Urinary bladder (tissue), 4 donors: ENCODE results near the gene PCED1A. TPM values are rescaled to one million over a fixed set of nuclear protein-coding genes. Genes with fewer than 3 reads are reported as not detected.
A peak's percentile ranks its signal among the peaks of the same experiment; 100 is the strongest.

Experiments used
- DNase-seq: peaks from one replicate; pipeline ENCODE4 v3.0.0-alpha.2; 2015; ENCODE audit errors: extremely low spot score
- H3K27ac ChIP-seq: one replicate; pipeline ENCODE4 v1.5.1; 2013; ENCODE audit warnings: low read depth, mild to moderate bottlenecking, moderate library complexity
- H3K36me3 ChIP-seq: one replicate; pipeline ENCODE4 v1.6.1; 2013; ENCODE audit warnings: mild to moderate bottlenecking, moderate library complexity; ENCODE audit not compliant: insufficient read depth
- H3K4me1 ChIP-seq: one replicate; pipeline ENCODE4 v1.6.1; 2013; ENCODE audit warnings: mild to moderate bottlenecking, moderate library complexity; ENCODE audit not compliant: insufficient read depth
- H3K4me3 ChIP-seq: one replicate; pipeline ENCODE4 v1.5.1; 2013; ENCODE audit warnings: low read depth, low read length
- WGBS: extraction: QIAGEN DNeasy Blood & Tissue Kit; methylation state at CpG from one replicate; pipeline ENCODE4 v1.1.7; 2013; 5-methylcytosine and 5-hydroxymethylcytosine counted together
- polyA plus RNA-seq: library from polyadenylated mRNA; stranded (reverse); fragments of 200-250 nt; gene quantifications from one replicate; pipeline ENCODE4 v1.2.3, GENCODE V29; 2013
- total RNA-seq: library from RNA; depleted of rRNA; stranded (reverse); fragments of >200 nt; gene quantifications from one replicate; pipeline ENCODE4 v1.2.3, GENCODE V29; 2014
- donor health status: healthy with polysubstance abuse.
- donor health status: healthy.

Gene PCED1A, protein sequence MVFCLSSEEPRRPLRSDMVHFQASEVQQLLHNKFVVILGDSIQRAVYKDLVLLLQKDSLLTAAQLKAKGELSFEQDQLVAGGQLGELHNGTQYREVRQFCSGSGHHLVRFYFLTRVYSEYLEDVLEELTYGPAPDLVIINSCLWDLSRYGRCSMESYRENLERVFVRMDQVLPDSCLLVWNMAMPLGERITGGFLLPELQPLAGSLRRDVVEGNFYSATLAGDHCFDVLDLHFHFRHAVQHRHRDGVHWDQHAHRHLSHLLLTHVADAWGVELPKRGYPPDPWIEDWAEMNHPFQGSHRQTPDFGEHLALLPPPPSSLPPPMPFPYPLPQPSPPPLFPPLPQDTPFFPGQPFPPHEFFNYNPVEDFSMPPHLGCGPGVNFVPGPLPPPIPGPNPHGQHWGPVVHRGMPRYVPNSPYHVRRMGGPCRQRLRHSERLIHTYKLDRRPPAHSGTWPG
- total RNA-seq, result 16.6 TPM
- 29.8 TPM for polyA plus RNA-seq

GRCh38 chr20:2840138-2840966, at the start of gene PCED1A, which contains the start of gene VPS16:
Gene PCED1A (minus strand): TSS chr20:2840655. CDS start chr20:2839912, 743 bp downstream.
Gene VPS16 (plus strand): TSS chr20:2840745. CDS start chr20:2840775, 30 bp downstream.
- WGBS, result 3% methylated on average over 98 of the region's 98 CpGs
- peak; percentile 43 for DNase-seq
- H3K4me3 ChIP-seq, result peak within 1 kb of the TSS; percentile 71
- H3K36me3 ChIP-seq, result no peaks in the 10 kb centered on the region
- H3K4me1 ChIP-seq, result no peaks in the 10 kb centered on the region
- H3K27ac ChIP-seq, result peak within 1 kb of the TSS; percentile 96

- no peak overlapping the region for H3K27ac ChIP-seq
- no peak for DNase-seq
- no peaks in the 10 kb centered on the region for H3K4me1 ChIP-seq
- H3K4me3 ChIP-seq, result no peak overlapping the region
- 96% methylated on average over 3 of the region's 3 CpGs for WGBS
- no peaks in the 10 kb centered on the region for H3K36me3 ChIP-seq
These were observed 49.3 kb upstream of the PCED1A start for GRCh38 chr20:2889797-2890196.

- WGBS, result 45% methylated on average over 1 of the region's 1 CpG
- no peaks in the 10 kb centered on the region for H3K4me1 ChIP-seq
- H3K27ac ChIP-seq, result no peak overlapping the region
- H3K36me3 ChIP-seq, result no peaks in the 10 kb centered on the region
- H3K4me3 ChIP-seq, result no peak overlapping the region
- DNase-seq, result no peak
These were observed 48.8 kb upstream of the PCED1A start for GRCh38 chr20:2889209-2889608.

- H3K27ac ChIP-seq, result no peak overlapping the region
- H3K36me3 ChIP-seq, result no peaks in the 10 kb centered on the region
- DNase-seq, result no peak
- WGBS, result 93% methylated on average over 4 of the region's 4 CpGs
- no peaks in the 10 kb centered on the region for H3K4me1 ChIP-seq
- no peak overlapping the region for H3K4me3 ChIP-seq
These were observed 47.9 kb upstream of the PCED1A start for GRCh38 chr20:2888224-2888955.

GRCh38 chr20:2887715-2888114, 47.3 kb upstream of the PCED1A start:
- WGBS, result 87% methylated on average over 3 of the region's 3 CpGs
- H3K27ac ChIP-seq, result no peak overlapping the region
- no peaks in the 10 kb centered on the region for H3K36me3 ChIP-seq
- H3K4me1 ChIP-seq, result no peaks in the 10 kb centered on the region
- DNase-seq, result no peak
- no peak overlapping the region for H3K4me3 ChIP-seq

- WGBS, result 61% methylated on average over 3 of the region's 3 CpGs
- no peaks in the 10 kb centered on the region for H3K36me3 ChIP-seq
- no peak overlapping the region for H3K27ac ChIP-seq
- no peak overlapping the region for H3K4me3 ChIP-seq
- H3K4me1 ChIP-seq, result no peaks in the 10 kb centered on the region
- DNase-seq, result no peak
These were observed 43.5 kb upstream of the PCED1A start for GRCh38 chr20:2883726-2884637.

GRCh38 chr20:2880650-2881049, 40.2 kb upstream of the PCED1A start:
- H3K36me3 ChIP-seq, result no peaks in the 10 kb centered on the region
- no peaks in the 10 kb centered on the region for H3K4me1 ChIP-seq
- WGBS, result 94% methylated on average over 7 of the region's 7 CpGs
- no peak overlapping the region for H3K4me3 ChIP-seq
- no peak overlapping the region for H3K27ac ChIP-seq
- DNase-seq, result no peak

DNA sequence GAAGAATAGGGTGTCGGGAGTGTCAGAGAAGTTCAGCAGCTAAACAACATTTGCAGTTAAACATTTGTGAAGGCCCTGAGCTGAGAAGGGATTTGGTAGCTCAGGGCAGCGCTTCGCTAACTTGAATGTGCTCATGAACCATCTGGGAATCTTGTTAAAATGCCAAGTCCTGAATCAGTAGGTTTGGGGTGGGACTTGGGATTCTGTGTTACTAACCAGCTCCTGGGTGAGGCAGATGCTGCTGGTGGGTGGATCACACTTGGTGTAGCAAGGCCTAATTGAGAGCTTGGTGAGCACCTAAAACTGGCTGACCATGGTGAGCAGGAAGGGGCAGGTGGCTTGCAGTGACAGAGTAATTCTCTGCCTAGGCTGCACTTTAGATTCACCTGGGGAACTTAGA, 38.7 kb upstream of the PCED1A start:
- DNase-seq, result no peak
- WGBS, result 42% methylated on average over 3 of the region's 3 CpGs
- Histone ChIP-seq H3K36me3 (no peaks in the 10 kb centered on the region), H3K27ac (no peak overlapping the region), H3K4me1 (no peaks in the 10 kb centered on the region), H3K4me3 (no peak overlapping the region)

DNA sequence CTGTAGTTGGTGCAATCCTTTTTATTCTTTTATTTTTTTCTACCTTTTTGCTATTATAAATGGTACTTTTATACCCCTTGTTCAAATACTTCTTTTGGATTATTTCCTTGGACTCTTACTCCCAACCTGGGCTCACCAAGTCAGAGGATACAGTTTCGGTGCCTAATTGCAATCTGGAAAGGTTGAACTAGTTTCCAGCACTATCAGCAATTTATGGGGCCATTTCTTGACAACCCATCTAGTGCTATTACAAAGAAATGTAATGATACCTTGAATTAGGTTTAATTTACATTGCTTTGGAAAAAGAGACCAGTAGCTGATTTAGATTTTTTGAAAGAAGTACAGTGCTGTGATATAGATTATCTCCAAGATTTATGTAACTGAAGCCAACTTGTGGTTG, 38.1 kb upstream of the PCED1A start:
- no peaks in the 10 kb centered on the region for H3K36me3 ChIP-seq
- DNase-seq, result no peak
- H3K27ac ChIP-seq, result no peak overlapping the region
- 97% methylated on average over 1 of the region's 1 CpG for WGBS
- no peak overlapping the region for H3K4me3 ChIP-seq
- H3K4me1 ChIP-seq, result no peaks in the 10 kb centered on the region

GRCh38 chr20:2875690-2876203, 35.3 kb upstream of the PCED1A start:
- H3K27ac ChIP-seq, result no peak overlapping the region
- no peaks in the 10 kb centered on the region for H3K4me1 ChIP-seq
- no peak for DNase-seq
- no peaks in the 10 kb centered on the region for H3K36me3 ChIP-seq
- WGBS, result 93% methylated on average over 5 of the region's 5 CpGs
- H3K4me3 ChIP-seq, result no peak overlapping the region

DNA sequence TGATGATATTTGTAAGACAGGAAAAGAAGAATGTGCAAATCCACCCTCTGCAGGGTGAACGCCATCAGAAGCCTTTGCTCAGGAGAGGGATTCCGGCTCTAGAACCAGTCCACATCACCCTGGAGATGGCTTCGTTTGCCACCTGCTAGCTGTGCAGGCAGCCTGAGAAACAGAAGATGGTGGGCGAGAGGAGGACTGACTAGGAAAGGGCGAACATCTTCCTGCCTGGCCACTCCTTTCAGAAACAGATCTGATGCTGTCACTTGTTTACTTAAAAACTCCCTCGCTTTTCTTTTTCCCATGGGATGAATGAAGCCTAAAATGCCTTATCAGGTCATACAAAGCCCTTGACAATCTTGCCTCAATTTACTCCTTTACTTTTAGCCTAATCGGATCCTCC, 34.0 kb upstream of the PCED1A start:
- WGBS, result 25% methylated on average over 7 of the region's 7 CpGs
- no peak for DNase-seq
- Histone ChIP-seq H3K4me1 (no peaks in the 10 kb centered on the region), H3K4me3 (peak overlapping the region; percentile 98), H3K36me3 (no peaks in the 10 kb centered on the region), H3K27ac (no peak overlapping the region)

- Histone ChIP-seq H3K4me1 (no peaks in the 10 kb centered on the region), H3K4me3 (peak overlapping the region; percentile 98), H3K36me3 (no peaks in the 10 kb centered on the region), H3K27ac (no peak overlapping the region)
- under 1% methylated on average over 29 of the region's 29 CpGs for WGBS
- no peak for DNase-seq
These were observed 33.2 kb upstream of the PCED1A start for GRCh38 chr20:2873747-2874041.
